Measurements from ENCODE around the gene ZBTB48.
A peak's percentile ranks its signal among the peaks of the same experiment; 100 is the strongest.

ZBTB48 gene

DNA sequence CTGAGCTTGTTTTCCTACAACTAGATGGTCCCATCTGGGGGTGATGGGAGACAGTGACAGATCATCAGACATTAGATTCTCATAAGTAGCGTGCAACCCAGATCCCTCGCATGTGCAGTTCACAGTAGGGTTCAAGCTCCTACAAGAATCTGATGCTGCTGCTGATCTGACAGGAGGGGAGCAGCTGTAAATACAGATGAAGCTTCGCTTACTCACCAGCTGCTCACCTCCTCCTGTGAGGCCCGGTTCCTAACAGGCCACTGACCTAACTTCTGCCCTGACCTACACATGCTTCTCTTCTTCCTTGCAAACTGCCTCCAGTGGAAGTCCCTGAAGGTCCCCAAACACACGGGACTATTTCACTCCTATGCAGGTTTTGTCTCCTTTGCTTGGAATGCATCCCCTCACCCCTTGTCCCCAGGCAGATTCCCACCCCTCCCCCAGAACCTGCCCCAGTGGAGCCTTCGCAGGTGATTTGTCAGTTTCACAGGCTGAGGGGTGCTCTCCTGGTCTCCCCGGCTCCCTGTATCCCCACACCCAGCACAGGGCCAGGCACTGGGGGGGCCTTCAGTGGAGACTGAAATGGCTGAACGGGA, 5.7 kb upstream of the ZBTB48 start:
- no peak for DNase-seq

DNA sequence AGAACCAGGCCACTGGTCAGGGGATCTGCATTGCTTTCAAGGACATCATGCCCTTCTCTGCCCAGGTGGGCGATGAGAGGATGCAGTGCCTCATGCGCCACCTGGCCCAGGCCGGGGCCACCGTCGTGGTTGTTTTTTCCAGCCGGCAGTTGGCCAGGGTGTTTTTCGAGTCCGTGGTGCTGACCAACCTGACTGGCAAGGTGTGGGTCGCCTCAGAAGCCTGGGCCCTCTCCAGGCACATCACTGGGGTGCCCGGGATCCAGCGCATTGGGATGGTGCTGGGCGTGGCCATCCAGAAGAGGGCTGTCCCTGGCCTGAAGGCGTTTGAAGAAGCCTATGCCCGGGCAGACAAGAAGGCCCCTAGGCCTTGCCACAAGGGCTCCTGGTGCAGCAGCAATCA, 5.0 kb upstream of the ZBTB48 start:
- DNase-seq: no peak

DNA sequence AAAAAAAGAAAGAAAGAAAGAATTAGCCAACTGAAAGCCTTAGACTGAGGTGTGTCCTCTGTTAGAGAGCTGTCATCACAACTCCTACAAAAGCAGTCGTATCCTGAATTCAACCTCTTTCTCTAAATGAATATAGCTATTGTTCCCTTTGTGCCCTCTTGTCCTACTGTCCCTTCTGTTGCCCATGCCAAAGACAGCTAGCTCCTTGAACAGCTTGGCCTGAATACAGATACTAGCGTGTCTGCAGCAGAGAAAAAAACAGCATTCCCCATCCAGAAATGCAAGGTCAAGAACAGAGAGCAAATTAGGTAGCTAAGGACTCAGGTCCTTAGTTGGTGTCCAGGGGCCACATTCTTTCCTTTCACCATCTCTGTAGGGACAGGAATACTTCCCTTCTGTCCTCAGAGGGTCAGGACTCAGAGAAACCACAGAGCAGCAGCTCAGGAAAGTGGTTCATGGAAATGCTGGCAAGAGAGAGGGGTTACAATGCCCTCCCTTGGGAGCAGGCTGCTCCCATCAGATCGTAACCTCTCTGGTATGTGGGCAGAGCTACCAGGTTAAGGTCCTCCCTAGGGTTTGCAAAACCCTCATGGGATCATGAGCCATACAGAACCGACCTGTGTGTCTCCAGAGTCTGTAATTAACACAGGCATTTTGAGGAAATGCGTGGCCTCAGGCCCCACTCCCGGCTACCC, 1.8 kb upstream of the ZBTB48 start:
- DNase-seq: no peak

DNA sequence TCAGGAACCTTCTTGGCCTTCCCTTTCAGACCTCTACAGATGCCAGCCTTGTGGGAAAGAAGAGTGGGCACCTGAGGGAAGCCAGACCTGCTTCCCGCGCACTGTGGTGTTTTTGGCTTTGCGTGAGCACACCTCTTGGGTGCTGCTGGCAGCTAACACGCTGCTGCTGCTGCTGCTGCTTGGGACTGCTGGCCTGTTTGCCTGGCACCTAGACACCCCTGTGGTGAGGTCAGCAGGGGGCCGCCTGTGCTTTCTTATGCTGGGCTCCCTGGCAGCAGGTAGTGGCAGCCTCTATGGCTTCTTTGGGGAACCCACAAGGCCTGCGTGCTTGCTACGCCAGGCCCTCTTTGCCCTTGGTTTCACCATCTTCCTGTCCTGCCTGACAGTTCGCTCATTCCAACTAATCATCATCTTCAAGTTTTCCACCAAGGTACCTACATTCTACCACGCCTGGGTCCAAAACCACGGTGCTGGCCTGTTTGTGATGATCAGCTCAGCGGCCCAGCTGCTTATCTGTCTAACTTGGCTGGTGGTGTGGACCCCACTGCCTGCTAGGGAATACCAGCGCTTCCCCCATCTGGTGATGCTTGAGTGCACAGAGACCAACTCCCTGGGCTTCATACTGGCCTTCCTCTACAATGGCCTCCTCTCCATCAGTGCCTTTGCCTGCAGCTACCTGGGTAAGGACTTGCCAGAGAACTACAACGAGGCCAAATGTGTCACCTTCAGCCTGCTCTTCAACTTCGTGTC, 995 bp upstream of the ZBTB48 start:
- no peak for DNase-seq

DNA sequence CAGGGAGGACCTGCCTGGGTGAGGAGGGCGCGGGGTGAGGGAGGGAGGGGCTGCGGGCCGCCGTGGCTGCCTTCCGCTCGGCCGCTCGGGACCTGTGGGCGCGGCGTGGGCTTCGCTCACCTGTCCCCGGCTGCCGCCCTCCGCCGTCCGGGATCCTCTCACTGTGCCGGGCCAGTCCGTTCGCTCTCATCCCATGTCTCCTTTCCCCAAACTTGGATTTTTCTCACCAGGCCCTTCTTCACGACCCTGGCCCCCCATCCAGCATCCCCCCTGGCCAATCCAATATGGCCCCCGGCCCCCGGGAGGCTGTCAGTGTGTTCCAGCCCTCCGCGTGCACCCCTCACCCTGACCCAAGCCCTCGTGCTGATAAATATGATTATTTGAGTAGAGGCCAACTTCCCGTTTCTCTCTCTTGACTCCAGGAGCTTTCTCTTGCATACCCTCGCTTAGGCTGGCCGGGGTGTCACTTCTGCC, 362 bp downstream of the ZBTB48 start:
- DNase-seq: no peak

DNA sequence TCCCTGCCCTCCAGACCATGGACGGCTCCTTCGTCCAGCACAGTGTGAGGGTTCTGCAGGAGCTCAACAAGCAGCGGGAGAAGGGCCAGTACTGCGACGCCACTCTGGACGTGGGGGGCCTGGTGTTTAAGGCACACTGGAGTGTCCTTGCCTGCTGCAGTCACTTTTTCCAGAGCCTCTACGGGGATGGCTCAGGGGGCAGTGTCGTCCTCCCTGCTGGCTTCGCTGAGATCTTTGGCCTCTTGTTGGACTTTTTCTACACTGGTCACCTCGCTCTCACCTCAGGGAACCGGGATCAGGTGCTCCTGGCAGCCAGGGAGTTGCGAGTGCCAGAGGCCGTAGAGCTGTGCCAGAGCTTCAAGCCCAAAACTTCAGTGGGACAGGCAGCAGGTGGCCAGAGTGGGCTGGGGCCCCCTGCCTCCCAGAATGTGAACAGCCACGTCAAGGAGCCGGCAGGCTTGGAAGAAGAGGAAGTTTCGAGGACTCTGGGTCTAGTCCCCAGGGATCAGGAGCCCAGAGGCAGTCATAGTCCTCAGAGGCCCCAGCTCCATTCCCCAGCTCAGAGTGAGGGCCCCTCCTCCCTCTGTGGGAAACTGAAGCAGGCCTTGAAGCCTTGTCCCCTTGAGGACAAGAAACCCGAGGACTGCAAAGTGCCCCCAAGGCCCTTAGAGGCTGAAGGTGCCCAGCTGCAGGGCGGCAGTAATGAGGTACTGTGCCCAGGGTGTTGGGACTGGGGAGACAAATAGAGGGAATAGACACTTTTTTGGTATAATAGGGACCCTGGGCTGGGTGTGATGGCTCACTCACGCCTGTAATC, 1.0 kb downstream of the ZBTB48 start:
- peak in 1 of 2 donors; percentile 22 for DNase-seq

DNA sequence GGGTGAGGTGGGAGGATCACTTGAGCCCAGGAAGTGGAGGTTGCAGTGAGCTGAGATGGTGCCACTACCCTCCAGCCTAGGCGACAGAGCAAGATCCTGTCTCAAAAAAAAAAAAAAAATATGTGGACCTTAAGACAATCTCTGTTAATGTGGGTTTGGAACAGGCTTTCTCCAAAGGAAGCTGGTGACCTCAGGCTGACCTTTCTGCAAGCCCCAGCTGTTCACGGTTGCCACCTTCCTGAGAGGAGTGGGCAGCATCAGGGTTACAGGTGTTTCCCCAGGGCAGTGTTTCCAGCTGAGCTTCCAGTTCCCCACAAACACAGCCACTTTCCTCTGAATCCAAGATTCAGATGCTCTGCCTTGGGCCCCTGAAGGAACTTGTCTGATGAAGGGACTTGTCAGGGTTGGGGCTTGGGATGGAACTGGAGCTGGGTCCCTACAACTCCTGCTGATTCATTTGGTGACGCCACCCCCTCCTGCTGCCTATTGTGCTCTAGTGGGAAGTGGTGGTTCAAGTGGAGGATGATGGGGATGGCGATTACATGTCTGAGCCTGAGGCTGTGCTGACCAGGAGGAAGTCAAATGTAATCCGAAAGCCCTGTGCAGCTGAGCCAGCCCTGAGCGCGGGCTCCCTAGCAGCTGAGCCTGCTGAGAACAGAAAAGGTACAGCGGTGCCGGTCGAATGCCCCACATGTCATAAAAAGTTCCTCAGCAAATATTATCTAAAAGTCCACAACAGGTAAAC, 1.9 kb downstream of the ZBTB48 start:
- peak in 1 of 2 donors; percentile 56 for DNase-seq

DNA sequence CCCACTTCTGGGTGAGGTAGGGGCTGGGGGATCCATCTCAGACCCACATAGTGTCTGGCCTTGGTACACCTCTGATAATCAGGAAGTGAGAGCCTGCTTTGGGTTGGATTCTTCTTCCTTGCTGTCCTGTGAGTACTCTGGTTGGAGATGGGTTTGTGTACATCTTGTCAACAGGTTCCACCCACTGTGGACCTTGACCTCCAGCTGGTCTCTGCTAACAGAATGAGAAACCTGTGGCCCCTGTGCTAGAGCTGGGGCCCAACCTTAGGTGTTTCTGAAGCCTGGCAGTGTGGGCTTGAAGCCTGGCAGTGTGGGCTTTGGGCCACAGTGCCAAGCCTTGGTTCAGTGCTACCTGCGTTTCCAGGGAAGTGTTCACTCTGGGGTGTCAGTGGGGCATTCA, 2.6 kb downstream of the ZBTB48 start:
- DNase-seq: no peak

DNA sequence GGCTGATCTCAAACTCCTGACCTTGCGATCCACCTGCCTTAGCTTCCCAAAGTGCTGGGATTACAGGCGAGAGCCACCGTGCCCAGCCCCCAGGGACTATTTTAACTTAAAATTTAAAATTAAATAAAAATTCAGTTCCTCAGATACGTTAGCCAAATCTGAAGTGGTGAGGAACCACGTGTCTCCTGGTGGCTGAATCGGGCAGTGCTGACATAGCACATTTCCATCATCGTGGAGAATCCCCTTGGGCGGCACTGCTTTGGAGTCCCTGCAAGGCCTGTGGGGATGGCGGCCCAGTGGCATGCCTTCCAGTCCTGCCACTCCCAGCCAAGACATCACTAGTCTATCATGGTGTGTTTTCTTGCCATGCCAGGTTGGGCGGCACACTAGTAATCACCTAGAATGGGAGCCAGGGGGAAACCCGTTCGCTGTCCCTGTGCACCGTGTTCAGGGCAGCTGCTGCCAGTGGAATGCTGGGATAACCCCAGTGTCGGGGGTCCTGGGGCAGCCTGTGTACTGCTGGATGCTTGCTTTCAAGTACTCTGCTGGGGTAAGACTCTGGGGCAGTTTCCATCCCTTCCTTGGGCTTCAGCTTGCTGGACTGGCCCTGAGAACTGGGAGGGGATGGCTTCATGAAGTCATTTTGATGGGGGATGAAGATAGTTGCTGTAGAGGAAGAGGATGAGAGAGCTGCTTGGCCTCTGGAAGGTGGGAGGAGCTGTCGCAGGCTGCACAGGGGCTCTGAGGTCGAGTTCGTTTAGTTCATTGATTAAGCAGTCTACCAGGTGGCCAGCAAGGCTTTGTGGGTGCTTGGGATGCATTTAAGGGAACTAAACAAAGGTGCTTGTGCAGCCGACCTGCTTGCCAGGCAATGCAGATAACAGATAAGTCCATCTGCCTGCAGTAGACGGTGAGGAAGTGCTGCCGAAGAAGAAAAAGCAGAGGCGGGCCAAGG, 4.6 kb downstream of the ZBTB48 start:
- DNase-seq: no peak

DNA sequence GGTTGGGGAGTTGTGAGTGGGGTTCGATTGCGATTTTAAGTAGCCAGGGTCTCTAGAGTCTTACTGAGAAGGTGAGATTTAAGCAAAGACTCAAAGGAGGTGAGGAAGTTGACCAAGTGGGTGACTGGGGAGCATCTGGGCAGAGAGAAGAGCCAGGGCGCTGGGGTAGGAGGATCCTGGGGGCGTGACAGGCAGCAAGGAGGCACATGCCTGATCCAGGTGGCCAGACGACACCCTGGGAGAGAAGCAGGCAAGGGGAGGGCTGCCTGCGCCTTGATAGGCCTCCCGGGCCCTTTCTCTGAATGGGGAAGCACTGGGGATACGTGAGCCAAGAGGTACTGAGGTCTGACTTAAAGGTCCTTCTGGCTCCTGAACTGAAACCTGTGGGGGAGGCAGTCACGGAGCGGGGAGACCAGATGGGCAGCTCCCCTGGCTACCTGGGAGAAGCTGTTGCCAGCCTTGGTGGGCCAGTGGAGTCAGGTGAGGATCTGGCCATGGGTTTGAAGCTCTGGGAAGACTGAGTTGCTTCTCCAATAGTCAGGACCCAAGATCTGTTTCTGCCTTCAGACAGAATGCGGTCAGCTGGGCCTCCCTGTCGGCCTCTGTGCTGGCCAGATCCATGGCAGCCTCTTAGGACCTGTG, 5.4 kb downstream of the ZBTB48 start:
- DNase-seq: no peak

DNA sequence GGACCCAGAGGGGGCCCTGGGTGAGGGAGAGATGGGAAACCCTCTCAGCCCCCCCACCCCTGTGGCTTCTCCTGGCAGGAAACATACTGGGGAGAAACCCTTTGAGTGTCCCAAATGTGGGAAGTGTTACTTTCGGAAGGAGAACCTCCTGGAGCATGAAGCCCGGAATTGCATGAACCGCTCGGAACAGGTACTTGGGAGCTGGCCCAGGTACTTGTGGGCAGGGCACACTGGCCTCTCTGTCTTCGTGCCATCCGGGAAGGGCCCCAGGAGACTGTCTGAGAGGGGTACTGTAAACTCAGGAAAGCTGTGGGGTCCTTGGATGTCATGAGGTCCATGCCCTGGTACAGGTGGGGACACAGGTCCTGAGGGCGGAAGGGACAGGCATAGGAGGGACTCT, 6.0 kb downstream of the ZBTB48 start:
- DNase-seq: no peak

DNA sequence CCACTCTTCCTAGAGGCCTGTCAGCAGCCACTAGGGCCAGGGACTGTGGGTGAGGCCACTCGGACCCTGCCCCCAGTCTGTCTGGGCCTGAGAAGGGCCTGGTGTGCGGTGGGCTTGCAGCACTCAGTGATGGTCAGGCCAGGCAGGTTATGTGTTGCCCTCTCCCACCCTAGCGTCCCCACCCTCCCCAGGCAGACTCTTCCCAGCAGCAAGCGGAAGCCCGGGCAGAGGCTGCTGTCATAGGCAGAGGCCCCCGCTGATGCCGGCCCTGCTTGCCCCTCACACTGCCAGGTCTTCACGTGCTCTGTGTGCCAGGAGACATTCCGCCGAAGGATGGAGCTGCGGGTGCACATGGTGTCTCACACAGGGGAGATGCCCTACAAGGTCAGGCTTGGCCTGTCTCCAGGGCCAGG, 6.6 kb downstream of the ZBTB48 start:
- no peak for DNase-seq

DNA sequence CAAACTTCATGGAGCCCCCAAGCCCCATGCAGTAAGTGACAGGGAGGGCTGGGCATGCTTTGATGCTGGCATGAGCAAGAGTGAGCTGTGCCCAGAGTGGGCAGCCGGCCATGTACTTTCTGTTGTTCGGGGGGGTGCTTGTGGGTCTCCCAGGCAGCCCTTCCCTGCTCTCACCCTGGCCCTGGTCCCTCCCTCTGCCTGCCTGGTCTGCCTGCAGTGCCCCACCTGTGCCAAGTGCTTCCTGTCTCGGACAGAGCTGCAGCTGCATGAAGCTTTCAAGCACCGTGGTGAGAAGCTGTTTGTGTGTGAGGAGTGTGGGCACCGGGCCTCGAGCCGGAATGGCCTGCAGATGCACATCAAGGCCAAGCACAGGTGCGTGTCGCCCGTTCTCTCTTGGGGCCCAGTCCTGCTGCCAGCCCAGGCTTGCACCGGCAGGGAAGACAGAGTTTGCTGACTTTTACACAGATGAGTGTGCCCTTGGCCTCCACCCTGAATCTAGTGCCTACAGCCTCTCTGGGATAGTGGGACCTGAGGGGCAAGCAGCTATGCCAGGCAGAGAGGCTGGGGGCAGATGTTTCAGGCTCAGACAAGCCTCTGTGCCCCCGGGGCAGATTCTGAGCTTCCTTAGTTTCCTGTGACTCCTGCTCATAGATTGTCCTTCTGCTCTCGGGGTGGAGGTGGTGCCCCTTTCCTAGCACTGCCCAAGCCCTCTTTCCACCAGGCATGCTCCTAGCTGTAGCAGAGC, 7.6 kb downstream of the ZBTB48 start:
- DNase-seq: no peak

DNA sequence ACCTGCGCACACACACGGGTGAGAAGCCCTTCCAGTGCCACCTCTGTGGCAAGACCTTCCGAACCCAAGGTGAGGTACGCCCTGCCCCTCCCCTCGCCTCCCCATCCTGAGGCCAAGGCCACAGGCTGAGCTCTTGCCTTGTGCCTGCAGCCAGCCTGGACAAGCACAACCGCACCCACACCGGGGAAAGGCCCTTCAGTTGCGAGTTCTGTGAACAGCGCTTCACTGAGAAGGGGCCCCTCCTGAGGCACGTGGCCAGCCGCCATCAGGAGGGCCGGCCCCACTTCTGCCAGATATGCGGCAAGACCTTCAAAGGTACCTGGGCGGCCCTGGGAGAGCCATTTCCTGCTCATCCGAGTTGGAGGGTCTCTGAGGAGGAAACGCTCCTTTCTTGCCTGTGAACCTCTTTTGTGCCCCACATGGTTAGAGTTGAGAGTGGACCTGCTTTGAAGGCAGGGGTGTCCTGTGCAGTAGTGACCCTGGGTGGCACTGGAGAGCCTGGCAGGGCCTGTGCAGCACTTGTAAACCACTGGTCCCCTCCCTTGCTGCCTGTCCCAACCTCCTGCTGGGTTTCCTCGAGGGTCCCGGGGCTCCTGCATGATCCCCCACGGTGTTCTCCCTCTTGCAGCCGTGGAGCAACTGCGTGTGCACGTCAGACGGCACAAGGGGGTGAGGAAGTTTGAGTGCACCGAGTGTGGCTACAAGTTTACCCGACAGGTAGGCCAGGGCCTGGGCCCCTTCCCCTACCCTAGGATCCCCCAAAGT, 8.5 kb downstream of the ZBTB48 start:
- DNase-seq: no peak

DNA sequence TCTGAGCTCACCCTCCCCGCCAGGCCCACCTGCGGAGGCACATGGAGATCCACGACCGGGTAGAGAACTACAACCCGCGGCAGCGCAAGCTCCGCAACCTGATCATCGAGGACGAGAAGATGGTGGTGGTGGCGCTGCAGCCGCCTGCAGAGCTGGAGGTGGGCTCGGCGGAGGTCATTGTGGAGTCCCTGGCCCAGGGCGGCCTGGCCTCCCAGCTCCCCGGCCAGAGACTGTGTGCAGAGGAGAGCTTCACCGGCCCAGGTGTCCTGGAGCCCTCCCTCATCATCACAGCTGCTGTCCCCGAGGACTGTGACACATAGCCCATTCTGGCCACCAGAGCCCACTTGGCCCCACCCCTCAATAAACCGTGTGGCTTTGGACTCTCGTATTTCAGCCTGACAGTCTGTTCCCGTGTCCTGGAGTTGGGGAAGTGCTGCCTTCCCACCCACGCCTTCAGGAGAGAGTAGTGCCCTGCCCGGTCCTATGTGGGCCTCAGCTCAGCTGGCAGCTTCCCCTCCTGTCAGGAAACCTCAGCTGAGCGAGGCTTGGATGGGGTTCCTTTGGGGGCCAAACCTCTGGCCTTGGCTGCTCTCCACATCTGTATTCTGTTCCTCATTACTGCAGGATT, 9.2 kb downstream of the ZBTB48 start:
- DNase-seq: no peak

DNA sequence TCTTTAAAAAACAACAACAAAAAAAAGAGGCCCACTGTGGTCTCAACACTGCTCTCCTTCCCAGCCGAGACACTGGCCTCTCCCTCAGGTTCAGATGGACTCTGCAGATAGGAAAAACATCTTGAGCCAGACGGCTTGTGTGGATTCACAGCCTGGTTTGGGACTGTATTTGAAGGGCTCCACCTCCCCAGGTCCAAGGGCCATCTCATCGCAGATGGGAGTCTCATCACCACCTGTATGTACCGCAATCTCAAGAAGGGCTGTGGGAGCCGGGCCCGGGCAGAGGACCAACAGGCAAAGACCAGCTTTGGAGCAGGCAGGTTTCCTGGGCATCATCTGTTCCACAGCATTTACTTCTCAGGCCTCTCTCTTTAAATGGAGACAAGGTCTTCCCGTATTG, 10.3 kb downstream of the ZBTB48 start:
- DNase-seq: no peak

DNA sequence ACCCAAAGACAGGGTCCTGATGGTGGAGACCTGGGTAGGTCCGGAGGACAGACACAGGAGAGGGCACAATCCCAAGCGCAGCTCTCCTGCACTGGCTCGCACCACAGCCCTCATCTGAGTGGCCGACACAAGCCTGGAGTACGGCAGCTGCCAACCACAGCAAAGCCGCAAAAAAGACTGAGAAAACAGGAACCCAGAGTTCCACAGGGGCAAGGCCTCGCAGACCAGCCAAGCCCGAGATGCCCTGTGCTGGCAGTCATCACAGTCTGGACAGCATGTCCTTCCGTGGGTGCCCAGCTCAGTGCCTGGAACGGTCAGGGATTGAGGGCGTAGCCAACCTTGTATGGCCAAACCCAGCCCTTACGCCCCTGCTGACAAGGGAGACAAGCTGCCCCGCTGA, 11.4 kb downstream of the ZBTB48 start:
- no peak for DNase-seq

DNA sequence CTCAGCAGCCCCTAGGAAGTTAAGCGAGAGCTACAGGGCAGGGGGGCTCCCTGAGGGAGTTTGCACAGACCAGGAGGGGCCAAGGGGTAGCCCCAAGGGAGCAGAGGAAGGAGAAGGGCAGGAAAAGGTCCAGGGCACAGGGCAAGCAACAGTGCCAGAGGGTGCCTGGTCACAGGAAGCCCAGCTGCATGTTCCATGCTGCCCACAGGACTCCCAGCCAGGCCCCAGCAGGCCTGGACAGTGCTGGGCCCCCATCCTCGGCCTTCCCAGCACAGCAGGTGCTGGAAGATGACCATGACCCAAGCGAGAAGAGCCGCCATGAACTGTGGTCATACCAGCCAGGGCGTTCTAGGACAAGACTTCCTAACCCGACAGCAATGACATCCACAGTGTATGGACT, 11.8 kb downstream of the ZBTB48 start:
- DNase-seq: no peak

DNA sequence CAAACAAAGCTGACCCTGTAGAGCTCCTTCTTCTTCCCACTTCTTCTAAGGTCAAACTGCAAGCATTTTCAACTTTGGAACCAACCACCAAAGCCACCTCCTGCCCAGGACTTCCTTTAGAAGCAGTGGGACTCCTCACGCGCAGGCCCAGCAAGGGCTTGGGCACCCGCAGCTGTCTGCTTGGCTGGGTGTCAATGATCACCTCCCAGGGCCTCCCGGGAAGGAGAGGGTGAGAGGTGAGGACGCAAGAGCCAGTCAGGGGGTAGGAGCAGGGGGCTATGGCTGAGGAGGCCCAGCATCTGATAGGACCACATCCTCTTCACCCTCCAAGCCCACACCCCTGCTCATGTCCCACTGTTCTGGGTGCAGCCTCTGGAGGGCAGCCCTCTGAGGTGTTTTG, 12.6 kb downstream of the ZBTB48 start:
- no peak for DNase-seq

All from CD4-positive, alpha-beta T cell treated with Interleukin-1 beta for 1 hour (primary cell).